Measurements from ENCODE around the gene ERC2.
A peak's percentile ranks its signal among the peaks of the same experiment; 100 is the strongest.

The ERC2 gene

DNA sequence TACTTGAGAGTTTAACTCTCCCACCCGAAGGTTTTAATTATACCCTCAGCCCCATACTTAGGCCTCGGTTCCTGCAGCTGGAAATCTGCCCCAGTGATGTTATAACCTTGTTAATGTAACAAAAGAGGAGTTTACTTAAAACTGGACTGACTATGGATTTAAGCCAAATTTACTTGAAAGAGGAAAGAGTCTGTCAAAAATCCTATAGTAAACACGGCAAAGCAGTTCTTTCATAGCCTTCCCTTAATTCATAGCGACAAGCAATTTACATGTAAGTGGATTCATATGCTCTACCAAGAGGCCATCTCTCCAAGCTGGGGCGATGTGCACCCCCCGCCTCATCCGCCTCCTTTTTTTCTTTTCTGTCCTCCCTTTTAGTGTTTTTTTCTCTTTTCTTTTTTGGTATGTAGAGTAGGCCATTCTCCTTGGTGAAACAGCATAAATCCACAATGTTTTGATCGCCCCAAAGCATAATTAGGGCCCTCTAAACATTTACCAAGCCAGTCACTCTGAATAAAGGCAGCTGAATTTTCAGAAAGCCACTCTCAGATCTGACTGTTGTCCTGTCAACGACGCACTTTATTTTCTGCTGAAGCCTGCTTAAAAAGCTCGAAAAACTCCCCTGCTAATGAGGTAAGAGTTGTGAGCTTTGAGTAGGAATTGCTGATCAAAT, 608.1 kb downstream of the ERC2 start:
- no peak for DNase-seq

- no peak for DNase-seq
Measured at GRCh38 chr3:55859305-55859704, 609.0 kb downstream of the ERC2 start.

GRCh38 chr3:55858727-55859126, 609.5 kb downstream of the ERC2 start:
- DNase-seq: no peak

DNA sequence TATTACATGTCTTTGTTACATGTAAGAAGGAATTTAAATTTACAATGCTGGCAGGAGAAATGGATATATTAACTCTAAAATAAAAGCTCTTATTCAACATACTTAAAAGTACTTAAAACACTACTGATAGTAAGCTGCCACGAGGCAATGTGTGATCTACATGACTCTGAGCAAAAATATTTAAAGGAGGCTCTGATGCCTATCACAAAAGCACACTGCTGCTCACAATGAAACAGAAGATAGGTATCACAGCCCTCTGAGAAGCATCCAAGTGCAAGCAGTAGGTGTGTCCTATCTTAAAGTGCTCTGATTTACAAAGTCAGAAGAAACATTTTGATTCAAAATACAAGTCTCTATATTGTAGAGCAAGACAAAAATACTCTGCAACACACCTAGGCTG, 610.0 kb downstream of the ERC2 start:
- no peak for DNase-seq

DNA sequence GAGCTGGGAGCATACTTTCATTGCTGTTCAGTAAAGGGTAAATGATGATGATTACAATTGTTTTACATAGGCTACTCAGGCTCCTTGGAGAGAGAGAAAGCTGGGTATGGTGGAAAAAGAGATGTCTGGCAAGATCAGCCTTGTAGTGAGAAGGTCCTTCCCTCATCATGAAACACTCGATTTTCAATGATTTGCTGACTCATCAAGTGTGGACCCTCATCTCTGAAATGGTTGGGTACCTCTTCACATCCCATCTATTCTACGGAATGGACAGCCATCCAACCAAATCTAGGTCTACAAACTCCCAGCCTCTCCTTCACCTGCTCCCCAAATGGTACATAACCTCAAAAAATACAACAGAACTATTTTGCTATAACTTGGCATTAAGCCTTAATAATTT, 610.6 kb downstream of the ERC2 start:
- no peak for DNase-seq

GRCh38 chr3:55855311-55855710, 613.0 kb downstream of the ERC2 start:
- DNase-seq: no peak

DNA sequence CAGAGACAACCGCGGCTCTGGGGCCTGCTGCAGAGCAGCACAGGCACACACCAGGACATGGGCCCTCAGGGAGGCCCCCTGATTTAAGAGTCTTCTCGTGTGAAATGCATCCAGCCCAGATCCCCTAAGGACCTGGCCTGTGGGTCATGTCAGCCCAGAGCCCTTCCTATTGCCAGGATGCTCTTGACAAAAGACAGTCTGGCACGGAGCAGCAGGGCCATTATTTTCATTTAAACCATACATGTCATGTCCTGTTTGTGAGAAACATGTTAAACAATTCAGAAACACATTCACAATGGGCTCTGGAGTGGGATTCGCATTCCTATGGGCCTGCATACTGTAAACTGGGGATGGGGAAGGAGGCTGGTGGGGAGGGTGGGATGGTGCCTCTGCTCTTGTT, 613.8 kb downstream of the ERC2 start:
- no peak for DNase-seq

DNA sequence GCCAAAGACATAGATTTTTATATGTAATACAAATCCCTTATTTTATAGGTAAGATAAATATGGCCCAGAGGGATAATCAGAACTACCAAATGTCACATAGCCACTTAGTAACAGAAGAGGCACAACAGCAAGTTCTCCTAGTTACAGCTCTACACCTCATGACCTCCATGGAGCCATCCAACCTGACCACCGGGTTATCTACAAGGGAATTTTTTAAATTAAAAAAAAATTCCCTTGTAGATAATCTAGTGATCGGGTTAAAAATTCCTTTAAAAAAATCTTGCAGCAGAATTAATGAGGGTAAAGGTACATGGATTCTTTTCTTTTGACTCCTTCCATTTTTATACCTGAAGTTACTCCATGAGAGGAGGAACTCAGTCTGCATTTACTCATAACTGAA, 615.9 kb downstream of the ERC2 start:
- no peak for DNase-seq

DNA sequence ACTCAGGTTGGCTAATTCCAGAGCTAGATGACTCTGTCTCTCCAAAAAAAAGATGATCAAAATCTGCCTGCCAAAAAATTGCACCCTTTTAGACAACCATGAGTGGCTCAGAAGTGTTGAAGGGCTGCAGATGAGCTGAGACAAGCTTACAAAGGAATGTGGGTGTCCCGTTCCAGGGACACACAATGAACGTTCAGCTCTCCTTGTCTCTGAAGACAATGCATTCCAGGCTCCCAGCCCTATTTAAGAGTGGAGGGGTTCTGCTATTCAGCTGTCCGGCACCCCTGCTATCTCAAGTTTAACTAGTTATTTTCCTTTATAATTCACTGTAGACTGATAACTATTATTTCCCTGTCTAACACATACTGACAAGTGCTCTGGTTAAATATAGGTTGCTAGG, 626.1 kb downstream of the ERC2 start:
- no peak for DNase-seq

DNA sequence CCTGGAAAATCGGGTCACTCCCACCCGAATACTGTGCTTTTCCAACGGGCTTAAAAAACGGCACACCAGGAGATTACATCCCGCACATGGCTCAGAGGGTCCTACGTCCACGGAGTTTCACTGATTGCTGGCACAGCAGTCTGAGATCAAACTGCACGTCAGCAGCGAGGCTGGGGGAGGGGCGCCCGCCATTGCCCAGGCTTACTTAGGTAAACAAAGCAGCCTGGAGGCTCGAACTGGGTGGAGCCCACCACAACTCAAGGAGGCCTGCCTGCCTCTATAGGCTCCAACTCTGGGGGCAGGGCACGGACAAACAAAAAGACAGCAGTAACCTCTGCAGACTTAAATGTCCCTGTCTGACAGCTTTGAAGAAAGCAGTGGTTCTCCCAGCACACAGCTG, 636.4 kb downstream of the ERC2 start:
- peak; percentile 35 for DNase-seq

DNA sequence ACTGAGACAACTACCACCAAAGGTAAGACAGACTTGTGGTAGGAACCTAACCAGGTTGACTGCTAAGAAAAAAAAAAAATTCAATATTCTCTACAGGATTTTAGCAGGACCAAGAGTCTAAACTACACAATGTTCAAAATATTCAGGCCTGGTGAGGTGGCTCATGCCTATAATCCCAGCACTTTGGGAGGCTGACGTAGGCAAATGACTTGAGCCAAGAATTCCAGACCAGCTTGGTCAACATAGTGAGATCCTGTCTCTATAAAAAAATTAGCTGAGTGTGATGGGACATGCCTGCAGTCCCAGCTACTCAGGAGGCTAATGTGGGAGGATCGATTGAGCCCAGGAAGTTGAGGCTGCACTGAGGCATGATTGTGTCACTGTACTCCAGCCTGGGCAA, 639.6 kb downstream of the ERC2 start:
- no peak for DNase-seq

DNA sequence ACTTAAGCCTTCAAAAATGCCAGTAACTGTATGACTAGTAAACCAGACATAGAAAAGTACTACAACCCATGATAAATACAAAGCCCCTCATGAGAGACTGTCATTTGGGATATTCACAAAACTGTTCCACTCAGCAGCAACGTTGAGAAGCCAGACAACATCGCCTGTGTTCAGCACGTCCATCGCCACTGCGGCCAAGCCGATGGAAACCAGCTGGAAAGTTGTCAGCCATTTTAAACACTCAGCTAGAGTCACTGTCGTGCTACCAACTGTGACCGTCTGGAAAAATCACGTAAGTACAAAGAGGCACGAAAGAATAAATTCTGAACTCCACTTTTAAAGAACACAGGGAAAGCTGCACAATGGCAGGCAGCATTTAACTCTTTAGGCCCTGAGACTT, 640.5 kb downstream of the ERC2 start:
- DNase-seq: no peak

- no peak for DNase-seq
Measured at GRCh38 chr3:55826731-55827496, 641.4 kb downstream of the ERC2 start.

GRCh38 chr3:55826097-55826496, 642.2 kb downstream of the ERC2 start:
- DNase-seq: no peak

DNA sequence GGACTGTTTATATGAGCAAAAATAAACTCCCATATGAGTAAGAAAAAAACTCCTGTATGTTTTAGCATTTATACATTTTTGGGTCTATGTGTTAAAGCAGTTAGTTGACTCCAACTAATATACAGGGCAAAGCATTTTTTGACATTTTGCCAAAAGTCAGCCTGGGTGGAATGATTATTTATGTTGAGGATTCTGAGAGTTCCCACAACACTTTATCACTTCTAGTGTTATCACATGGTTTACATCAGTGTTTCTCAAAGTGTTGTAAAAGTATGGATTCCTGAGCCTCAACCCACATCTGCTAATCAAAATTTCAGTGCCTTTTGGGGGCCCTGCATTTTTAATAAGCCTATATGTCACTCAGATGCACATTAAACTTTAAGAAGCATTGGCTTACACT, 643.9 kb downstream of the ERC2 start:
- DNase-seq: no peak

DNA sequence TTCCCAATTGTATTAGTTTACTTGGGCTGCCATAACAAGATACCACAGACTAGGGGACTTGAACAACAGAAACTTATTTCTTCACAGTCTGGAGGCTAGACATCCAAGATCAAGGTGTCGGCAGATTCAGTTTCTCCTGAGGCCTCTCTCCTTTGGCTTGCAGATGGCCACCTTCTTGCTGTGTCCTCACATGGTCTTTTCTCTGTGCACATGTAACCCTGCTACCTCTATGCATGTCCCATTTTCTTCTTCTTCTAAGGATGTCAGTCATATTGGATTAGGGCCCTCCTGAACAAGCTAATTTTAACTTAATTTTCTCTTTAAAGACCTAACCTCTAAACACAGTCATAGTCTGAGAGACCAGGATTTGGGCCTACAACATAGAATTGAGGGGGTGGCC, 644.4 kb downstream of the ERC2 start:
- no peak for DNase-seq

DNA sequence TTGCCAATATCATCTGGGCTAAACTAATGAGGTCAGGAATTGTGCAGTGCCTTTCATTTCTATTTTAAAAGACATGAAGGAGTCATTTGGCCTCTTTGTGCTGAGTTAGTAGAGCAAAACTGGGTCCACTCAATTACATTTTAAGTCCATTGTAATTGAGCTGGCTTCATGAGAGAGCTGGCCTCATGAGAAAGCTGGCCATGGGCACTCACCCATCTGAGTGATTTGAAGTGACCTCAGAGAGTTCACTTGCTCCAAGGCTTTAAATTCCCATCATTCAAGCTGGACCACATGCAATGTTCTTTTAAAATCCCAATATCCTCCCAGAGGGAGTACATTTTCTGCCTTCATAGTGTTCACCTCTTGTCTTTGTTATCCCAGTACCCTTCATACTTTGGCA, 645.3 kb downstream of the ERC2 start:
- DNase-seq: no peak

GRCh38 chr3:55819005-55819404, 649.3 kb downstream of the ERC2 start:
- no peak for DNase-seq

DNA sequence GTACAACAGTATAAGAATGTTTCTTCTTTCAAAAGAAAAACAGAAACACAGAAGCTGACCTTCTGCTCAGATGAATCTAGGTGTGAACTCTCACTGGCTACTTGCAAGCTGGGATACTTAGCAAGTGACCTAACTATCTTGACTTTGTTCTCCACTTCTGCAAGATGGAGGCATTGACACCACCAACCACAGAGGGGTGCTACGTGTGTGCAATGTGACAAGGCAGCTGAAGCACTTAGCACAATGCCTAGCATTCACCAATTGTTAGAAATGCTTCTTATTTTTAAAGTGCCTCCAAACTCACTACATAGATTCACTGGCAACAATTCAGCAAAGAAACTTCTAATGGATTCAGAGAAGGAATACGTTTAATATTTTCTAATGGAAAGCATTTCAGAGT, 649.8 kb downstream of the ERC2 start:
- DNase-seq: peak; percentile 2

DNA sequence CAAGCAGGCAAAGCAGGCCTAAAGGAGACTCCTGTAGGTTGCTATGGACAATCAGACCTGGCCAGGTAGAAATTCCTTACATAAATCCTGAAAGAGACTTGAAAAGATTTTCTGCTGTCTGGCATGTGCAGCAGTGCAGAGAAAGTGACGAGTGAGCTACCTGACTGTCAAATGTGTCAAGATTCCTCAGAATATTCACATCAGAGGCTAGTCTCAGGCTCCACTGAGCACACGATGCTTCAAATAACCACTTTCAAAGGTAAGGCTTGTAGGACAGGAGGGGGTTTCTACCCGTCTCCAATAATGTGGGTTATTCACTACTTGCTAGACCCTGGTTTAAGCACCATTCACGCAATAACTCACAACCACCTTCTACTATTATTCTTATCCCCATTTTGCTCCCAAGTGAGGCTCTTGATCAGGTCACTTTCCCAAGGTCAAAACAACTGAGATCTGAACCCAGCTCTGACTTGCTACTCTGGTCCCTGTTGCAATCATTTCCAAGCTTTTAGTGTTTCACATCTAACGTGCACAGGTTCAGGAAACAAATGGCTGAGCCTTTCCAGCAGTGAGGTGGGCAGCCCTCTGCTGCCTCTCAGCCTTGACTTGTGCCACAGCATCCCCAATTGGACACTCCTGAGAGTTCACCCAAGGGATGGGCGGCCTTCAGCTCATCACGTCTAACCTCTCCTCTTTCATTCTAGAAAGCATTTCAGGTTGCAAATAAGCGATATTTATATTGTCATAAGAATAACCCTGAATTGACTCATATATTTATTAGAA, 651.3 kb downstream of the ERC2 start:
- no peak for DNase-seq

DNA sequence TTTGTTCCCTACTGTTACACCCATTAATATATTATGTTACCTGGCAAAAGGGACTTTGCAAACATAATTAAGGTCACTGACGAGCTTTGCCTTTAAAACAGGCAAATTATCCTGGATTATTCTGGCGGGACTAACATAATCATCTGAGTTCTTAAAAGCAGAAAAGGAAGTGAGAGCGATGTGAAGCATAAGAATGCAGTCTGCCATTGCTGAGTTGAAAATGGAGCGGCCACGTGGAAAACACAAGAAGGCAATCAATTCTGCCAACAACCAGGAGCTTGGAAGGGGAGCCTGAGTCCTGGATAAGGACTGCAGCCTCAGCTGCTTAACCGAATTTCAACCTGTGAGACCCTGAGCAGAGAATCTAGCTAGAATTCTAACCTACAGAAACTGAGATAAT, 653.0 kb downstream of the ERC2 start:
- no peak for DNase-seq

GRCh38 chr3:55813268-55814097, 654.8 kb downstream of the ERC2 start:
- DNase-seq: no peak

- no peak for DNase-seq
Measured at GRCh38 chr3:55812394-55813013, 655.8 kb downstream of the ERC2 start.
